GM19467 (cell line): ENCODE measurements around the gene ZNF185.

Source experiments
- ATAC-seq: cut with Tn5 transposase; IDR thresholded peaks from one replicate; pipeline ENCODE4 v1.9.1; 2021; ENCODE audit warnings: mild to moderate bottlenecking, moderate library complexity; ENCODE audit not compliant: unreplicated experiment

Gene ZNF185

GRCh38 chrX:152945021-152945979 lies 47.4 kb downstream of the ZNF185 start:
- ATAC-seq, result no peak

- ATAC-seq, result no peak
Observed at GRCh38 chrX:152946681-152947080, 48.8 kb downstream of the ZNF185 start.
